Ascending aorta (tissue), 2 donors: ENCODE measurements around the gene CPNE4. TPM values are rescaled to one million over a fixed set of nuclear protein-coding genes. Genes with fewer than 3 reads are reported as not detected.

Experiments used
- DNase-seq, 2 donors: peaks; one replicate each; pipeline ENCODE4 v3.0.0-alpha.2; 2019; ENCODE audit warnings: low spot score in 2 of 2
- H3K27ac ChIP-seq, 2 donors: fragments of 200-600 bp; sonication (generic); one replicate each; pipeline ENCODE4 v1.5.1; 2016 to 2017; ENCODE audit warnings: mild to moderate bottlenecking in 1 of 2
- H3K27me3 ChIP-seq: fragments of 200-600 bp; sonication (generic); one replicate; pipeline ENCODE4 v1.5.1; 2017
- H3K36me3 ChIP-seq, 2 donors: fragments of 200-600 bp; sonication (generic); one replicate each; pipeline ENCODE4 v1.5.1; 2016
- H3K4me1 ChIP-seq, 2 donors: fragments of 200-600 bp; sonication (generic); one replicate each; pipeline ENCODE4 v1.5.1; 2016 to 2017; ENCODE audit warnings: mild to moderate bottlenecking in 1 of 2
- H3K4me3 ChIP-seq, 2 donors: fragments of 200-600 bp; sonication (generic); one replicate each; pipeline ENCODE4 v1.5.1; 2016 to 2017; ENCODE audit warnings: mild to moderate bottlenecking in 1 of 2
- H3K9me3 ChIP-seq, 2 donors: fragments of 200-600 bp; sonication (generic); one replicate each; pipeline ENCODE4 v1.5.1; 2016
- CTCF ChIP-seq, 3 experiments: fragments of 200-600 bp in 2 of 3; fragments of 450-650 bp in 1 of 3; sonication (generic) in 2 of 3; IDR thresholded peaks; one replicate each; pipeline ENCODE4 v1.5.1; 2016 to 2019; ENCODE audit warnings: antibody characterized with exemption in 3 of 3, mild to moderate bottlenecking in 1 of 3, moderate library complexity in 1 of 3
- intact Hi-C: fragments of 100-400 bp; cut with DNase I; formaldehyde crosslinking; loops from one replicate; pipeline ENCODE4 v1.15.1; 2023
- total RNA-seq: library from RNA; depleted of rRNA; stranded (reverse); fragments of >200 nt; gene quantifications from one replicate; pipeline ENCODE4 v1.1.0, GENCODE V29; 2016

The CPNE4 gene
- total RNA-seq, 1 donor from 2014 or later, result not detected

- H3K27ac ChIP-seq, result no peak overlapping the region
- H3K4me1 ChIP-seq, result no peaks in the 10 kb centered on the region
- H3K36me3 ChIP-seq, result no peaks in the 10 kb centered on the region
- no peak for TF ChIP-seq CTCF (IDR thresholded peaks at IDR 0.05)
- H3K27me3 ChIP-seq, result no peaks in the 10 kb centered on the region
- no peak for DNase-seq
- intact Hi-C loops, result no loop called here
- H3K9me3 ChIP-seq, result no peaks in the 10 kb centered on the region
- H3K4me3 ChIP-seq, result no peak overlapping the region
Measured at GRCh38 chr3:131749826-131750225, 285.0 kb downstream of the CPNE4 start.

GRCh38 chr3:131747466-131747865 lies 287.3 kb downstream of the CPNE4 start:
- DNase-seq, result no peak
- H3K27ac ChIP-seq, result no peak overlapping the region
- H3K9me3 ChIP-seq, result no peaks in the 10 kb centered on the region
- intact Hi-C loops, result no loop called here
- TF ChIP-seq CTCF (IDR thresholded peaks at IDR 0.05), result no peak
- no peaks in the 10 kb centered on the region for H3K36me3 ChIP-seq
- H3K27me3 ChIP-seq, result no peaks in the 10 kb centered on the region
- H3K4me3 ChIP-seq, result no peak overlapping the region
- H3K4me1 ChIP-seq, result no peaks in the 10 kb centered on the region

- DNase-seq, result no peak
- no peaks in the 10 kb centered on the region for H3K27me3 ChIP-seq
- H3K9me3 ChIP-seq, result no peaks in the 10 kb centered on the region
- H3K4me3 ChIP-seq, result no peak overlapping the region
- H3K36me3 ChIP-seq, result no peaks in the 10 kb centered on the region
- no peaks in the 10 kb centered on the region for H3K4me1 ChIP-seq
- no peak for TF ChIP-seq CTCF (IDR thresholded peaks at IDR 0.05)
- no peak overlapping the region for H3K27ac ChIP-seq
- intact Hi-C loops, result no loop called here
Measured at GRCh38 chr3:131744765-131745164, 290.0 kb downstream of the CPNE4 start.

- H3K27me3 ChIP-seq, result no peaks in the 10 kb centered on the region
- no peaks in the 10 kb centered on the region for H3K36me3 ChIP-seq
- H3K4me3 ChIP-seq, result no peak overlapping the region
- H3K4me1 ChIP-seq, result no peaks in the 10 kb centered on the region
- H3K27ac ChIP-seq, result no peak overlapping the region
- intact Hi-C loops, result no loop called here
- no peak for DNase-seq
- no peak for TF ChIP-seq CTCF (IDR thresholded peaks at IDR 0.05)
- no peaks in the 10 kb centered on the region for H3K9me3 ChIP-seq
Measured at GRCh38 chr3:131743126-131743525, 291.7 kb downstream of the CPNE4 start.

GRCh38 chr3:131739211-131739610 lies 295.6 kb downstream of the CPNE4 start:
- no peaks in the 10 kb centered on the region for H3K9me3 ChIP-seq
- no peaks in the 10 kb centered on the region for H3K27me3 ChIP-seq
- no peak for DNase-seq
- no peaks in the 10 kb centered on the region for H3K36me3 ChIP-seq
- intact Hi-C loops, result no loop called here
- H3K4me1 ChIP-seq, result no peaks in the 10 kb centered on the region
- H3K27ac ChIP-seq, result no peak overlapping the region
- TF ChIP-seq CTCF (IDR thresholded peaks at IDR 0.05), result no peak
- H3K4me3 ChIP-seq, result no peak overlapping the region

GRCh38 chr3:131738095-131738494 lies 296.7 kb downstream of the CPNE4 start:
- no peaks in the 10 kb centered on the region for H3K27me3 ChIP-seq
- no peaks in the 10 kb centered on the region for H3K9me3 ChIP-seq
- H3K36me3 ChIP-seq, result no peaks in the 10 kb centered on the region
- no peak for TF ChIP-seq CTCF (IDR thresholded peaks at IDR 0.05)
- intact Hi-C loops, result no loop called here
- no peaks in the 10 kb centered on the region for H3K4me1 ChIP-seq
- DNase-seq, result no peak
- no peak overlapping the region for H3K27ac ChIP-seq
- H3K4me3 ChIP-seq, result no peak overlapping the region
